DMS79 treated with DMSO at 0.1 percent for 48 hours (cell line): Measurements from ENCODE around the gene CPNE1.

Source experiments
- DNase-seq: peaks from one replicate; lab custom pipeline; 2025; lab: John Stamatoyannopoulos, UW

Gene CPNE1

GRCh38 chr20:35600176-35600992, 64.3 kb downstream of the CPNE1 start:
- no peak for DNase-seq

DNA sequence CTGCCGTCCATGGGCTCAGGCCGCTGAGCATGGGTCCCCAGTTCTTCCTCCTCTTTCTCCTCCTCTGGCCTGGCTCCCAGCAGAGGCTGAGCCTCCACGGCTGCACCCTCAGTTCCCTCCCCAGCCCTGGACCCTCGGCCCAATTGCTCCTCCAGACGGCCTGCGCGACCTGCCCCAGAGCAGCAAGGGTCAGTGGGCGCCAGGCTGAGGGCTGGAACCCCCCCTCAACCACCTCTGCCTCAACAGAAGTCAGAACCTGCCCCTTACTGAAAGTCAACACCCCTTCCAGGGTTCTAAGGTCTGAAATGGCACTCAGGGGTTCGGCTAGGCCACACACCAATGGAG, 65.0 kb downstream of the CPNE1 start:
- DNase-seq: no peak

DNA sequence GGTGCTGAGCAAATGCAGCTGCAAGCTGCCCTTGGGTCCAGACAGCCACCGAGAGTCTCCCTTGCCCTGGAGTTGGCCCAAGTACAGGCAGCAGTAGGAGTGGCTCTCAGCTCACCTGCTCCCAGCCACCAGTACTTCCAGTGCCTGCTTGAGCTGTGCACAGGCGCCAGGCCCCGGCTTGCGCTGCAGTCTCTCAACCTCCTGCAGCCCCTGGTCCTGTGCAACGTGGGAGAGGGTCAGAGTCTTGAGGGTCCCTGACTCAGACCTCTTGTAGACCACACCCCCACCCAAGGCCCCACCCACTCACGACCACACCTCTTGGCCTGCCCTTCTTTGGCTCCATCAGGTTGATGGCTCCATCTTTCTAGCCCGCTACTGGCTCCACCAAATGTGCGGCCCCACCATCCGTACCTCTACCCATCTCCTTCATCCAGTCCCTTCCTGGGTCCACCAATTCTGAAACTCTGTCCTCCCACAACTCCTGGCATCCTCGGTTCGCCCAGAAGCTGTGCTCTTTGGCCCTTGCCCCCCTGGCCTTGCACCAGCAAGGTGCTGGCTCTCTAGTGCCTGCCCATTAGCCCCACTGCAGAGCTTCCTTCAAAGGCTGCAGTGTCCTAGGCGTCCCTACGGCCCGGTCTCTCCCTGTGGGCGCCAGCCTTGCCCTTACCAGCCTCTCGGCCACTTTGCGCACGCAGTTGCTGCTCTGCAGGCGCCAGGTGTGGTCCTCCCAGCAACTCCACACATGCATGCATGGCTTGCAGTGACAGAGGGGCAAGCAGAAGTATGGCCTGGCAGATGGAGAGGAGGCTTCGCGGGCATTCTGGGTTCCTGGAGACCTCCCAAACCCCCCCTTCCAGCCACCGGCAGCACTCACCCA, 65.6 kb downstream of the CPNE1 start:
- peak; percentile 59 for DNase-seq

- DNase-seq: peak; percentile 34
These were observed 66.2 kb downstream of the CPNE1 start for GRCh38 chr20:35598476-35598875.

DNA sequence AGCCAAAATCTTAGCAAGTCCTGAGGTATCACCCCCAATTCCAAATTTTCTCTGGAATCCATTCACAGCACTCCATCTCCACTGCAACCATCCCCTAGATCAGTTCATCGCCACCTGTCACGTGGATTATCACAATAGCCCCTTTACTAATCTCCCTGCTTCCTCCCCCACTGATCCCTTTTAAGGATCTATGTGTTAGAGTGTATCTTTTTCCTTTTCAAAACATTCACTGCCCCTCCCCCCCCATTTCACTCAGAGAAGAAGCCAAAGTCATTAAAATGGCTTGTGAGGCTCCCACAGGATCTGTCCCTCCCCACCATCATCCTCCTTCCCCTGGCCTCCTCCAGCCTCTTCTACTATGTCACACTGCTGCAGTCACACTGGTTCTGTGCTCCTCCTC, 67.5 kb downstream of the CPNE1 start:
- no peak for DNase-seq

DNA sequence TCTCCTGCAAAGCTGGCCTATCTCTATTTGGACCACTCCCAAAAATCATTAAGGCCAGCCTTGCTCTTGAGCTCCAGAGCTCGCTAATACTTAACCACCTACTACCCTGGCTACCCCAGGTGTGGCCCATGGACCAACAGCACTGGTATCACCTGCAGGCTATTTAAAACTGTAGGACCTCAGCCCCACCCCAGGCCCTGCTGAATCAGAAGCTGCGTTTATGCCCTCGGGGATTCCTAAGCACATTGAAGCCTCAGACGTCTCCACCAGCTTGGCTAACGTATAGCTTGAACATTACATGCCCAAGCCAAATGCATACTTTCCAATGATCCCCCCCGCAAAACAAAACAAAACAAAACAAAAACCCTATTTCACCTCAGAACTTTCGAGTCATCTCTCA, 68.8 kb downstream of the CPNE1 start:
- no peak for DNase-seq

DNA sequence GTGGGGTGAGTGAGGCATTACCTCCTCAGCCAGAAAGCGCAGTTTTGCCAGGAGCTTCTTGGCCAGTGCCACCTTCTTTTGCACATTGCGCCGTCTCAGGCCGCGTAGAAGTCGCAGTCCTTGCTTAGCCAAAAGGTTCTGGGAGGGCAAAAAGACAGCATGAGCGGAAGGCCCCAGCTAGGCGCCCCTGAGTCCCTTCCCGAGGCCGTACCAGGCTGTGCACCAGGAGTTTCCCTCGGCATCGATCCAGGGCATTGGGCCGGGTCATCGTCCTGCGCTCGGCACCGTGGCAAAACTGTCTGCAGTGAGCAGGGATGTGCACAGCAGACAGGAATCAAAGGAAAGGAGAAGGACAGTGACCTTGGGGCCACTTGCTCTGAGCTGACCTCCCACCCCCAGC, 69.2 kb downstream of the CPNE1 start:
- DNase-seq: no peak

DNA sequence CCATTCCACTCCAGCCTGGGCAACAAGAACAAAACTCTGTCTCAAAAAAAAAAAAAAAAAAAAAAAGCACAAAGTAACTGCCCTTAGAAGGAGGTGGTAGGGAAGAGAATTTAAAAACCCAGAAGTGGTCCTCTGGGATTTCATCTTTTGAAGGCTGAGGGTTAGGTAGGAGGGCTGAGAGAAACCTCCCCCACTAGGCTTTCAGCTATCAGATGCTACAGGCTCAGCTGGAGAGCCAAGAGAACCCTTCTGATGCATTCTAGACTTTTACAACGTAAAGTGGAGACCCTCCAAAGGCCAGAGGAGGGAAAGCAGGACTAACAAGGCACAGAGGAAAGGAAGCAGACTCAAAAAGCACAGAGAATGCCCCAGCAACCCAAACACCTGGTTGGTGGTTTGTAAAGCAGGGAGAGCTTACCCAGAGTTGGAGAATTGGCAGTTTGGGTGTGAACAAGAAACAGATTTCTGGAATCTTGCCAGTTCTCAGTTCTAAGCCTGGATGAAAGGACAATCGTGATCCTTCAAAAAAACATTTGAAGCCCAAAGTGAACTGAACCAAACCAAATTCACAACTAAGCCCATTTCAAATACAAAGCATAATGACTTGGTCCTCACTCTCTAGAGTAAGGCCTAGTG, 72.2 kb downstream of the CPNE1 start:
- no peak for DNase-seq

DNA sequence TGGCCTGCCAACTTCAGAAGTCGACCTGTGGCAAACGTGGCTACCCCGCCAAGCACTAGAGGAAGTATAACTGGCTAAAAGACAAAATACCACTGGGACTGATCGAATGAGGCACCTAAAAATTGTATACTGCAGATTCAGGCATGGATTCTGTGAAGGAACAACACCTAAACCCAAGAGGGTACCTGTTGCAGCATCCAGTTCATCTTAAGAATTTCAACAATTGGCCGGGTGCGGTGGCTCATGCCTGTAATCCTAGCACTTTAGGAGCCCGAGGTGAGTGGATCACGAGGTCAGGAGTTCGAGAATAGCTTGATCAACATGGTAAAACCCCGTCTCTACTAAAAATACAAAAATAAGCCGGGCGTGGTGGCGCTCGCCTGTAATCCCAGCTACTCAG, 76.3 kb downstream of the CPNE1 start:
- DNase-seq: no peak

- no peak for DNase-seq
These were observed 77.3 kb downstream of the CPNE1 start for GRCh38 chr20:35587436-35587835.

DNA sequence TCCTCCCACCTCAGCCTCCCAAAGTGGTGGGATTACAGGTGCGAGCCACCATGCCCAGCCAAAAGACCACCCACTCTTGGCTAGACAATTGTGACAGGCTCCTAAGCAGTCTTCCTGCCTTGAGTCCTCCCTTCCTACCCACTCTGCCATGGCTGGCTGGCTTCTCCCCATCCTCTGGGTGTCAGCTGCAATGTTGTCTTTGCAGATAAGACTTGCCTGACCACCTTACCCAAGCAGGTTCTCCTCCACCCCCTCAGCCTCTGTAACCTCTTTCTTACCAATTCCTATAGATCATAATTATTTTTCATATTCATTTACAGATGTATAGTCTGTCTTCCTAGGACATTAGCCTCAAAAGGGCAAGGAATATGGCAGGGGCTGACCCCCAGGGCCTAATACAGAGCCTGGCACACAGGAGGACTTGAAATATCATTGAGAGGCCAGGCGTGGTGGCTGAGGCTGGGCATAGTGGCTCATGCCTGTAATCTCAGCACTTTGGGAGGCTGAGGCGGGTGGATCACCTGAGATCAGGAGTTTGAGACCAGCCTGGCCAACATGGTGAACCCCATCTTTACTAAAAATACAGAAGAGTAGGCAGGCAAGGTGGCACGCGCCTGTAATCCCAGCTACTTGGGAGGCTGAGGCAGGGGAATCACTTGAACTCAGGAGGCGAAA, 77.8 kb downstream of the CPNE1 start:
- DNase-seq: no peak

DNA sequence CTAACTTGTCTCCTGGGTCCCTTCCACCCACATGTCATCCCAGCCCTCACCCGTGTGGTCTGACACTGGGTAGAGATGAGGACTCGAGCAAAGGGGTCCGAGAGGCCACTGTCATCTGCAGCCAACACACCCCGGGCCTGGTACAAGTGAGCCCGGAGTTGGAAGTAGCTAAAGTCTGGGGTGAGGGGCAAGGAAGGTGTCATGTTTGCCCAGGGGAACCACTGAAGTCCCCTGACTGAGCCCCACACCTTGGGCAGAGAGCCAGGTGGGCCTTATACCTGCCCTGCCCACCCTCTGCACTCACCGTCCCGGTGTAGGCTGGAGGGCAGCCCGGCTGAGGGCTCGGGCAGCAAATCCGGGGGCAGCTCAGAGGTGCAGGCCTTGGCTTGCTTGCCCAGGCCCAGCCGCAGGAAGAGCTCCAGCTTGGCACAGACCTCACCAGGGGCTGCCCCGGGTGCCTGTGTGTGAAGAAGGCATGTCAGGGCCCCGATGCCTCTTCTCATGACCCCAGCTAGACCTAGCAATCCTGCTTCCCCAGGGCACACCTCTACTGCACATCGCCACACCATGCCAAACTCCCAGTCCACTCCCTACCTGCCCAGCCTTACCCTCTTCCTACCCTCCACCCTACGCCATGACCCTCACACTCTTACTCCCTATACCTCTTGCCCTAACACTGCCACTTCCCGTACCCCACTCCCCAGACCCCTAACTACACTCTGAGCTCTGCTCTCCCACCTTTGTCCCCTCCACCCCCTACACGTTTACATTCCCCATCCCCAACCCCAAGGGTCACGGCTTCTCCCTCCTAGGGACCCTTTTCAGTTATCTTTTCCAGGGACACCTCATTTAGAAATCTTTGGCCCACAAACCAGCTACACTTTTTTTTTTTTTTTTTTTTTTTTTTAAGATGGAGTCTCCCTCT, 80.8 kb downstream of the CPNE1 start:
- DNase-seq: no peak

DNA sequence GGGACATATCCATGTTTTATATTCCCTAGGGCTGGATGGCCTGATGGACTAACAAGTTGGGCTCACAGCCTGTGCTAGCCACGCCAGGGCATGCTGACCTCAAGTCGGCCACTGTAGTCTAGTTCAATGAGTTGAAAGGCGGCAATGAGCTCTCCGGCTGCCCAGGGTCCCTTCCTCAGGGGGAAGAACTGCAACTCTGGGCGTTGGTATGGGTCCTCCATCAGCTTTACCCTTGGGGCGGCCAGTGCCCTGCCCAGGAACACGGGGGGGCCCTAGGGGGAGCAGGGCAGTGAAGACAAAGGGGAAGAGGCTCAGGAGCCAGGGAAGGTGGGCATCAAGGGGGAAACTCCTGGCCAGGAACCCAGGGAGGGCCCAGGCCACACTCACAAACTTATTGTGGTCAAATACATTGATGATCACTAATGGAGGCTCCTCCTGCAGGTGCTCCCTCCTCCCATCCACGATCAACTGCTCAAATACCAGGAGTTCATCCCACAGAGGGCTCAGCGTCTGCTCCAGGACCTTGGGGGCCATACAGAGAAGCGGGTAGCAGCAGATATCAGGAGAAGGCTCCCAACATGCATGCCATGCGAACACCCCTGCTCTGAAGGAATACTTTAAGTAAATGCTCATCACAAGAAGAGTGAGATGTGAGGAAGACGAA, 81.8 kb downstream of the CPNE1 start:
- no peak for DNase-seq

- no peak for DNase-seq
These were observed 82.6 kb downstream of the CPNE1 start for GRCh38 chr20:35582131-35582530.

- DNase-seq: no peak
These were observed 85.5 kb downstream of the CPNE1 start for GRCh38 chr20:35579196-35579595.

DNA sequence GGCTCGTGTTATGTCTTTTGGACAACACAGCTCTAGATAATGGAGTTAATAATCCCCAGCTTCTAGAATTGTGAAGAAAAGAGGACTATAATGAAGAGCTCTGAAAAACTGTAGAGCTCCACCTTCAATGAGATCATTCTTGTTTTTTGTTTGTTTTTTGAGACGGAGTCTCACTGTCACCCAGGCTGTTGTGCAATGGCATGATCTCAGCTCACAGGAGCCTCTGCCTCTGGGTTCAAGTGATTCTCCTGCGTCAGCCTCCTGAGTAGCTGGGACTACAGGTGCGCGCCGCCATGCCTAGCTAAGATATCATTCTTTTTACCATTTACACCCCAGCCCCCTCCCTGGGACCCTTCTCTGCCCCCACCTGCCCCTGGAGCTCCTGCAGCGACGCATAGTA, 86.2 kb downstream of the CPNE1 start:
- DNase-seq: no peak

GRCh38 chr20:35576816-35577215, 87.9 kb downstream of the CPNE1 start:
- DNase-seq: no peak
